SK-N-MC (cell line): Measurements from ENCODE around the gene UNCX.
"Not testable (repeated sequence)": the region's sequence is repeated elsewhere in the genome, so short reads cannot be mapped to it uniquely, and the experiment has no call there.

Experiments used
- DNase-seq: peaks from one replicate; pipeline ENCODE4 v3.0.0-alpha.2; 2011; ENCODE audit warnings: low read depth, low spot score
- H3K27ac ChIP-seq: fragments of 200-600 bp; sonication (generic); 2 replicates; pipeline ENCODE4 v1.5.1; 2016; ENCODE audit warnings: mixed run types
- H3K36me3 ChIP-seq: fragments of 200-600 bp; sonication (generic); 2 replicates; pipeline ENCODE4 v1.6.1; 2017; ENCODE audit warnings: antibody characterized with exemption, low read length, mixed read lengths; ENCODE audit not compliant: insufficient read depth
- H3K4me3 ChIP-seq: fragments of 200-600 bp; sonication (generic); 2 replicates; pipeline ENCODE4 v1.5.1; 2016
- H3K9ac ChIP-seq: fragments of 200-600 bp; sonication (generic); 2 replicates; pipeline ENCODE4 v1.8.0; 2017; ENCODE audit warnings: mixed run types, mixed read lengths; ENCODE audit not compliant: insufficient read length
- H3K9me3 ChIP-seq: fragments of 200-600 bp; sonication (generic); 2 replicates; pipeline ENCODE4 v1.6.1; 2017; ENCODE audit warnings: low read depth, mild to moderate bottlenecking, antibody characterized with exemption, low read length, moderate library complexity, mixed read lengths
- EZH2 ChIP-seq: fragments of 200-600 bp; sonication (generic); IDR thresholded peaks from one replicate; pipeline ENCODE4 v1.6.1; 2017; ENCODE audit warnings: antibody characterized with exemption
- FOXP2 ChIP-seq: optimal IDR thresholded peaks from 2 replicates; pipeline ENCODE3; 2011; ENCODE audit warnings: mild to moderate bottlenecking, moderate library complexity; ENCODE audit not compliant: insufficient read depth; ENCODE audit errors: extremely low read length, control extremely low read depth
- POLR2AphosphoS5 ChIP-seq: IDR thresholded peaks from 2 replicates; pipeline ENCODE4 v1.6.1; 2012; ENCODE audit warnings: mild to moderate bottlenecking, low read depth, low read length, borderline replicate concordance

Gene UNCX

GRCh38 chr7:1274121-1274875 lies 41.6 kb downstream of the UNCX start:
- DNase-seq, result no peak
- no peak for TF ChIP-seq FOXP2
- no peak for TF ChIP-seq EZH2
- no peak for TF ChIP-seq POLR2AphosphoS5
- no peaks in the 10 kb centered on the region for H3K9me3 ChIP-seq
- H3K4me3 ChIP-seq, result no peak overlapping the region
- no peak overlapping the region for H3K9ac ChIP-seq
- H3K27ac ChIP-seq, result no peak overlapping the region
- H3K36me3 ChIP-seq, result no peaks in the 10 kb centered on the region

GRCh38 chr7:1274876-1275375 lies 42.3 kb downstream of the UNCX start:
- no peak for DNase-seq
- Histone ChIP-seq H3K4me3 (no peak overlapping the region), H3K9me3 (no peaks in the 10 kb centered on the region), H3K36me3 (no peaks in the 10 kb centered on the region), H3K9ac (no peak overlapping the region), H3K27ac (no peak overlapping the region)
- TF ChIP-seq EZH2 (no peak), POLR2AphosphoS5 (no peak), FOXP2 (no peak)

GRCh38 chr7:1275451-1276381 lies 43.0 kb downstream of the UNCX start:
- Histone ChIP-seq H3K36me3 (no peaks in the 10 kb centered on the region), H3K9me3 (no peaks in the 10 kb centered on the region), H3K27ac (no peak overlapping the region), H3K9ac (no peak overlapping the region), H3K4me3 (no peak overlapping the region)
- no peak for DNase-seq
- TF ChIP-seq EZH2 (no peak), FOXP2 (no peak), POLR2AphosphoS5 (no peak)

GRCh38 chr7:1276626-1277175 lies 44.0 kb downstream of the UNCX start:
- Histone ChIP-seq H3K27ac (no peak overlapping the region), H3K4me3 (no peak overlapping the region), H3K9me3 (no peaks in the 10 kb centered on the region), H3K36me3 (no peaks in the 10 kb centered on the region), H3K9ac (no peak overlapping the region)
- TF ChIP-seq EZH2, result no peak
- TF ChIP-seq FOXP2, result no peak
- TF ChIP-seq POLR2AphosphoS5, result no peak
- DNase-seq, result no peak

GRCh38 chr7:1278543-1278942 lies 45.9 kb downstream of the UNCX start:
- Histone ChIP-seq H3K9ac (no peak overlapping the region), H3K4me3 (no peak overlapping the region), H3K36me3 (no peaks in the 10 kb centered on the region), H3K27ac (no peak overlapping the region), H3K9me3 (no peaks in the 10 kb centered on the region)
- no peak for DNase-seq
- no peak for TF ChIP-seq EZH2
- TF ChIP-seq POLR2AphosphoS5, result no peak
- TF ChIP-seq FOXP2, result no peak

GRCh38 chr7:1279041-1279440 lies 46.4 kb downstream of the UNCX start:
- H3K4me3 ChIP-seq, result no peak overlapping the region
- H3K27ac ChIP-seq, result no peak overlapping the region
- H3K9ac ChIP-seq, result no peak overlapping the region
- no peaks in the 10 kb centered on the region for H3K36me3 ChIP-seq
- TF ChIP-seq POLR2AphosphoS5 (no peak), FOXP2 (no peak), EZH2 (no peak)
- H3K9me3 ChIP-seq, result no peaks in the 10 kb centered on the region
- no peak for DNase-seq

- H3K36me3 ChIP-seq, H3K4me3 ChIP-seq, DNase-seq, H3K9me3 ChIP-seq, H3K9ac ChIP-seq, H3K27ac ChIP-seq: not testable (repeated sequence)
Observed at GRCh38 chr7:1279895-1280294, 47.2 kb downstream of the UNCX start.

- Histone ChIP-seq H3K27ac (no peak overlapping the region), H3K4me3 (no peak overlapping the region), H3K36me3 (no peaks in the 10 kb centered on the region), H3K9ac (no peak overlapping the region), H3K9me3 (no peaks in the 10 kb centered on the region)
- no peak for DNase-seq
- no peak for TF ChIP-seq FOXP2
Observed at GRCh38 chr7:1281068-1281467, 48.4 kb downstream of the UNCX start.
